HG03095 (cell line): ENCODE measurements around the gene RGS3.
"Not testable (repeated sequence)": the region's sequence is repeated elsewhere in the genome, so short reads cannot be mapped to it uniquely, and the experiment has no call there.

Source experiments
- ATAC-seq: cut with Tn5 transposase; IDR thresholded peaks from one replicate; pipeline ENCODE4 v1.9.1; 2021; ENCODE audit warnings: moderate library complexity; ENCODE audit not compliant: unreplicated experiment

RGS3 gene

GRCh38 chr9:113543296-113543981 lies 79.9 kb downstream of the RGS3 start:
- no peak for ATAC-seq

GRCh38 chr9:113543982-113544303 lies 80.4 kb downstream of the RGS3 start:
- ATAC-seq: no peak

- no peak for ATAC-seq
Measured at GRCh38 chr9:113545068-113545467, 81.5 kb downstream of the RGS3 start.

DNA sequence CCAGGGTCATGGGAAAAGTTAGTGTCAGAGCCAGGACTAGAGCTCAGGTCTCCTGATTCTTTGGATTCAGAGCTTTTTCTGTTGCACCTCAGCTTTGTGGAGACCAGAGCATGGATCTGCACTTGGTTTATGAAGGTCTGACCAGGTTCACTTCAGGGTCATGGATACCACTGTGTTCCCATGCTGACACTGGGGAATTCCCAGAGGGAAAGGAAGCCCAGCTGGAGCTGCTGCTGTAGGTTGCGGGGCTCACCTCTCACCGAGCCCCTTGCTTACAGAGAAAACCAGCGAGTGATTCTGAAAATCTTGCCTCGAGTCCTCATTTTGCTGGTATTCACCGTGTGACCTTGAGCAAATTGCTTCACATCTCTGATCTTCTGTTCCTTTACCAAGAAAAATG lies 83.0 kb downstream of the RGS3 start:
- no peak for ATAC-seq

GRCh38 chr9:113547501-113547900 lies 84.0 kb downstream of the RGS3 start:
- ATAC-seq: no peak

GRCh38 chr9:113548221-113549041 lies 84.9 kb downstream of the RGS3 start:
- ATAC-seq: no peak

- ATAC-seq: not testable (repeated sequence)
Measured at GRCh38 chr9:113549892-113550291, 86.4 kb downstream of the RGS3 start.

DNA sequence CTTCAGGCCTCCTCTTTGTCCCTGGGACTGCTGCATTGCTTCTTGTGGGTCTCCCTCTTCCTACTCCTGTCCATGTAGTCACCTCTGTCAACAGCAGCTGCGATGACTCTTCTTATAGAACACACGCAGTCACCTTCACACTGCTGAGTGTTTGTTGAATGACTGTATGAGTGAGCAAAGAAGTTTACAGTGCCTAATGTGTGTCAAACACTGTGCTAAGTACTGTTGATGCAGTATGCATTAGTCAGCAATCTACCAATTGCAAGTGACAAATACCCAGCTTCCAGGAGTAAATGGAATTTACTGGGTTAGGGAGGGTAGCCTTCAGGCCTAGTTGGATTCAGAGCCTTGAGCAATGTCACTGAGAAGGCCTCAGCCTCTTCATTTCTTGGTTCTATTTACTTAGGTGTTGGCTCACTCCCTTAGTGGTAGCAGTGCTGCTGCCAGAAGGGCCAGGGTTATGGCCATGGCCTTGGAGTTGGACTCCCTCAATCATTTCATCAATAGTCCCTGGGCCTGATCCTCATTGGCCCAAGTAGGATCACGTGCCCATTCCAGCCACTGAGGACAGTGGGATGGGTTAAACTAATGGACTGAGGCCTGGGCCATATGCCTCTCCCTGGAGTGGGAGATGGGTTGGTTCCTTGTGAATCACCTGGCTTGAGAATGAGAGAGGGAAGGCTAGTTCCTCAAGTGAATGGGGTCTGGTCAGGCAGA lies 93.5 kb downstream of the RGS3 start:
- ATAC-seq: no peak

DNA sequence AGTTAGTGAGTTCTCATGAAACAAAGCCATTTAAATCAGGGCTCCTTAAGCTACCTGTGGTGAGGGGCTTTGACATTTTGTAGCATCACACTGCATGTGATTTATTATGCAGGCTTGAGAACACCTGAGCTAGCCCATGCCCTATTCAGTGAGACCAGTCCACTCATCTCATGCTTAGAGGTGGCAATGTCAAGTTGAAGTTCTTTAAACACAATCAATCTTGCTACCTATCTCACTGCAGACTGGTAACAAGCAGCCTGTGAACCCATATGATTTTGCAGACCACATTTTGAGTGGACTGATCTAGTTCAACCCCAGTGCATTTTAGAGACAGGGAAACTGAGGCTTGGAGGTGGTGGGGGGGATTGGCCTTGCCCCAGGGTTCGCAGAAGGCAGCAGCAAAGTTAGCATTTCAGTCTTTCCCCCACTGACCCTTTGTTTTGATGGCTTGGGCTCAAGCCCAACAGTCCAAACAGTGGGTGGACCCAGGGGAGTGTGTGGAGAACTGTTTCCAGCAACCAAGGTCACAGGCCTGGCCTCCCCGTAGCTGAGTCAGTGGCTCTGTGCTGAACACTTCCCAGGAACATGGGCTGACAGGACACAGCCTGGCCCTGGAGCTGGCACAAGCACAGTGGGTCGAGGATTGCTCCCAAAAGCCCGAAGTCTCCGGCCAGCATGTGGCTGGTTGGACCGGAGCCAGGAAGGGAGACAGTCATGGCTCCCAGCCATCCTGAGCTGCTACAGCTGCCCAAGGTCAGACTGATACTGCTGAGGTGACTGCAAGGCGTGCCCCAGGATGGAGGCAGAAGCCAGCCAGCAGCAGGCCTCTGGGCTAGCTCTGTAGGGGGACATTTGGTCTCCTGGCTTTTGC lies 95.3 kb downstream of the RGS3 start:
- no peak for ATAC-seq

DNA sequence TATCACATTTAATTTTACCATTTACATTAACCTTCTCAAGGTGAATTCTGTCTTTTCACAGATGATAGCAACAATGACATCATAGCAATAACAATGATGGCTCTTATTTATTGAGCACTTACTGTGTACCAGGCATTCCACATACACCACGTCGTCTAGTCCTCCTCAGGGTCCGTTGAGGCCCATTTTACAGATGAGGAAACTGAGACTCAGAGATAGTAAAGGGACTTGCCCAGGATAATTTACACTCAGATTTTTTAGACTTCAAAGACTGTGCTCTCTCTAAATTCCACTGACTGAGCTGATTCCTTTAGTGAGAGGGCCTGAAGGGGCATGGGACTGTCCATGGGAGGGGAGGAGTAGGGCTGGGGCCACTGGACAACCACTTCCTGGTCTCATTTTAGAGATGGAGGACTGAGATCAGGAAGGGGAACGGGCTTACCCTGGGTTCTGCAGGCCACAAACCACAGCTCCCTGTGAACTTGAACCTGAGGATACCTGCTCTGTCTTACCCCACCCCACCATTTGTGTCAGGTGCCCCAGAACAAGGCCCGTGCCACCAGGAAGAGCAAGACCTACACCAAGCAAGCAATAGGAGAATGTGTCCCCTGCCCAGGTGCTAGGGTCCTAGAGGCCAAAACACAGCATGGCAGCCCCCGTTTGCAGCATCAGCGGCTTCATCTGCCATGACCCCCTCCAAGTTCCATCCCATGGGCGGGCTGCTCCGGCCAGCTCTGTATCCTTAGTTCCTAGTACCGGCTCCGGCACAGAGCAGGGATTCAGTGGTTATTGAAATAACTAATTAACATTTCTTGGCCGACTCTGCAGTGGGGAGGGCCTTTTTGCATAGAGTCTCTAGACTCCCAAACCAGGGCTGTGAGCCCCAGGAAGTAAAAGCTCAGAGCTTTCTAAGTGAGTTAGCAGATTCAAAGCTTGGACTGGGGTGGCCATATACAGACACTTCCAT lies 96.6 kb downstream of the RGS3 start:
- no peak for ATAC-seq

DNA sequence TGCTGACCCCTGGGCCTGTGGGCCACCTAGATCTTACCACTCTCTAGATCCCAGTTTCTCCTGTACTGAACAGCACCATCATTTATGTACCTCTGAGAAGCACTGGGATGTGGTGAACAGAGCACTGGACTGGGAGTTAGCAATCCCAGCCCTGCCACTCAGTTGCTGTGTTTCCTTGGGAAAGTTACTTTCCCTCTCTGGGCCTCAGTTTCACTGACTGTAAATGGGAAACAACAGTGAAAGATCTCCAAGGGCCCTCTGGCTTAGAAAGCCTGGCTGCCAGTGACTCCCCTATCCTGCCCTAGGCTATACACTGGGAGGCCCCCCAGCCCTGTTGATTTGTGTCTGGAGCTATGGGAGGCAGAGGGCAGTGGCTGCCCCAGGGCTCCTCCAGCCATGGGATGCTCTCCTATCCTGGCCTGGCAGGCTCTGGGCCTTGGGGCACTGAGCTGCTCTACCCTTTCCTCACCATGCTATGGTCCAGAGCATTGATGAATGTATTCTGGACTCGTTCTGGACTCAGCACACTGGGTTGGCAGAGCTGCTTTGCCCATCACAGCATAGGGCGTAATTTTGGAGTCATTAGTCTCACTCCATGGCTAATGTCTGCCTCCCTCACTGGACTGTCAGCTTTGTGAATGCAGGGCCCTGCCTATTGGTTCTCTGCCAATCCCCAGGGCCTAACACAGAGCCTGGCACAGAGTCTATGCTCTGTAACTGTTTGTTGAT lies 99.3 kb downstream of the RGS3 start:
- no peak for ATAC-seq

DNA sequence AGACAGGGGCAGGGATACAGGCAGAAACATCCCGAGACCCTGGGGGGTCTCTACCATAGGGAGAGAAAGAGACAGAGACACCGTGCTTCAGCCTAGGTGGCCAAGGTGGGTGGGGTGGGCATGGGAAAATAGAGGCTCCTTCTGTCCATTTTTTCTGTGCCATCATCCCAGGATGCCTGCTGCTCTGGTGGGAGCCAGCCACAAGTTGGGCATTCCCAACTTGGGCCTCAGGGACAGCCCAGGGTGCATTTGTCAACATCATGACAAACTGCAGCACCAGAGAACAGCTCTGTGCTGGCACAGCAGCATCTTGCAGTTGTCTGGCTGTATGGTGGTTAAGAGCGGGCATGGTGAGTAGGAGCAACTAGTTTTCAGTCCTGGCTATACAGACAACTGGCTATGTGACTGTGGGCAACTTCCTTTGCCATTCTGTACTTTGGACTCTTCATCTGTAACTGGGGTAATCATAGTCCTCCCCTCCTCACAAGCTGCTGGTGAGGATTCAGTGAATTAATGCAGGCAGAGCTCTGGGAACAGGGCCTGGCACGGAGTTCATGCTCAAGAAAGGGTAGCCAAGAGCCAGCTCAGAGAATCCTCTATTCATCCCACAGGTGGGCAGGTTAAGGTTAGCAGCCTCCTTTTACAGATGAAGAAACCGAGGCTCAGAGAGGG lies 100.4 kb downstream of the RGS3 start:
- no peak for ATAC-seq

GRCh38 chr9:113564498-113565237 lies 101.1 kb downstream of the RGS3 start:
- ATAC-seq: no peak

DNA sequence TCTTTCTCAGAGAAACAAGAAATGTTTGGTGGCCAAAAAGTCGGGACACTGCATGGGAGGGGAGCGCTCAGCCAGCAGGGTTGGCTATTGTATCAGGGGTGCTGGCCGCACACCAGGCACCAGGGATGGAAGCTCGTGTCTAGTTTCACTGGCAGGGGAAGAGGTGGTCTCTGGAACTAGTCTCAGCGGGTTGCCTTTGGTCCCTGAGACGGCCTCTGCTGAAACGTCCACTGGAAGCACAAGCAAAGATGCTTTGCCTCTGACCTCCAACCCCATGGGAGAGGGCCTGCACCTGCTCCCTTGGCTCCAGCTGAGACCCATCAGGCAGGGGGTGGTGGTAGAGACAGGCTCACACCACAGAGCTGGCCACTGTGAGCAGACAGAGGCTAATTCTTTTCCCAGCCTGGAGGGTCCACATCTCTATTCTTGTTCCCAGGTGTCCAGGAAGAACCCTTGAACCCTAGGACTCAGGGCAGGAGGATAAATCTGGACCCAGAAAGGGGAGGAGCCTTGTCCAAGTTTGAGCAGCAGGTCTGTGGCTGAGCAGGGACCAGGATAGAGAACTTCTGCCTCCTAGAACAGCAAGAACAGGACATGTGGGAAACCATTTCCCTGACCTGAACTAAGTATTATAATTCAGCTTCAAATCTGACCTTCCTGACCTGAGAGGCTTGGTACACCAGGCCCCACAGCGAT lies 102.6 kb downstream of the RGS3 start:
- ATAC-seq: no peak

DNA sequence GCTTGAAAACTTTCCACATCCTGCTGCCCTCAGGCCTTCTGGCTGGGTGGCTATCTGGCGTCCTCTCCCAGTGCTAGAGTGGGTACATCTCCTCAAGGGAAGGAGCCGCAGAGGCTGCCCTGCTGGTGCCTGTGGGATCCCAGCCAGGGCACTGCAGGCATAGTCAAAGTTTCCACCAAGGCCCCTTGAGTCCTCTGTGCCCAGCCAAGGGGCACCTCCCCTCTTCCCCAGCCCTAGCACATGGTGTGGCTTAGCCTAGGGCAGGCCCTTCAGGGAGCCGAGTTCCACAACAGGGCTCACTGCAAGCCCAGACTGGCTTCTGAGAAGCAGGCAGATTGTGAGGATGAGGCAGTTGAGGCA lies 103.2 kb downstream of the RGS3 start:
- ATAC-seq: no peak

GRCh38 chr9:113567361-113568080 lies 104.0 kb downstream of the RGS3 start:
- ATAC-seq: no peak

GRCh38 chr9:113568081-113568435 lies 104.5 kb downstream of the RGS3 start:
- ATAC-seq: no peak
